Gastrocnemius medialis (tissue), 4 donors: ENCODE data around the gene HIVEP3. TPM values are rescaled to one million over a fixed set of nuclear protein-coding genes. Genes with fewer than 3 reads are reported as not detected.

Experiments
- ATAC-seq, 2 donors: fragments of 150-250 bp; one replicate each; pipeline ENCODE4 v1.9.1; 2016
- DNase-seq, 2 donors: peaks; one replicate each; pipeline ENCODE4 v3.0.0-alpha.2; 2019
- H3K27ac ChIP-seq, 4 donors: fragments of 200-600 bp; sonication (generic); 1 replicate in 1 of 4; 2 replicates in 3 of 4; pipeline ENCODE4 v1.5.1; 2016 to 2018; ENCODE audit warnings: mild to moderate bottlenecking in 2 of 4, moderate library complexity in 1 of 4
- H3K27me3 ChIP-seq, 3 donors: fragments of 200-600 bp; sonication (generic) in 2 of 3; 1 replicate in 1 of 3; 2 replicates in 2 of 3; pipeline versions ENCODE4 v1.5.1 to v1.6.0; 2016 to 2019; ENCODE audit warnings: mild to moderate bottlenecking in 1 of 3, moderate library complexity in 1 of 3
- H3K36me3 ChIP-seq, 2 donors: fragments of 200-600 bp; sonication (generic) in 1 of 2; one replicate each; pipeline ENCODE4 v1.5.1; 2017 to 2018
- H3K4me1 ChIP-seq, 2 donors: fragments of 200-600 bp; sonication (generic) in 1 of 2; one replicate each; pipeline ENCODE4 v1.5.1; 2016 to 2017; ENCODE audit warnings: mild to moderate bottlenecking in 2 of 2
- H3K4me3 ChIP-seq, 4 donors: fragments of 200-600 bp; sonication (generic) in 3 of 4; 1 replicate in 1 of 4; 2 replicates in 3 of 4; pipeline ENCODE4 v1.5.1; 2016 to 2019; ENCODE audit warnings: mild to moderate bottlenecking in 2 of 4
- H3K9me3 ChIP-seq, 3 donors: fragments of 200-600 bp; sonication (generic) in 2 of 3; 1 replicate in 1 of 3; 2 replicates in 2 of 3; pipeline ENCODE4 v1.5.1; 2016 to 2019
- CTCF ChIP-seq, 5 experiments: fragments of 450-650 bp in 3 of 5; fragments of 200-600 bp in 2 of 5; sonication (generic) in 2 of 5; IDR thresholded peaks in 4 of 5; conservative IDR thresholded peaks in 1 of 5; 1 replicate in 4 of 5; 2 replicates in 1 of 5; pipeline ENCODE4 v1.5.1; 2016 to 2019; ENCODE audit warnings: antibody characterized with exemption in 5 of 5, mild to moderate bottlenecking in 3 of 5, moderate library complexity in 3 of 5
- POLR2A ChIP-seq, 2 donors: fragments of 450-650 bp; IDR thresholded peaks; one replicate each; pipeline ENCODE4 v1.6.1; 2017; ENCODE audit warnings: antibody characterized with exemption in 2 of 2, mild to moderate bottlenecking in 2 of 2, moderate library complexity in 2 of 2
- in situ Hi-C, 4 donors: fragments of 200-750 bp; cut with MboI; loops; one replicate each; pipeline versions ENCODE4 v1.15.0 to v1.8.0; 2017; ENCODE audit warnings: low sequenced_read_pairs in 4 of 4
- intact Hi-C: fragments of 100-400 bp; cut with DNase I; formaldehyde crosslinking; loops from one replicate; pipeline ENCODE4 v1.15.1; 2023; ENCODE audit warnings: low total_unique reads
- total RNA-seq, 4 donors: library from RNA; depleted of rRNA; stranded (reverse); fragments of >200 nt; gene quantifications; one replicate each; pipeline versions ENCODE4 v1.1.0 to v1.2.3, GENCODE V29; 2016

The HIVEP3 gene
- total RNA-seq, 4 donors from 2014 or later, result 0.80 to 1.8 (median 1.3) TPM

- Histone ChIP-seq H3K9me3 (no peaks in the 10 kb centered on the region), H3K27ac (no peak overlapping the region), H3K4me3 (no peak overlapping the region), H3K4me1 (no peaks in the 10 kb centered on the region), H3K27me3 (no peaks in the 10 kb centered on the region), H3K36me3 (no peaks in the 10 kb centered on the region)
- in situ Hi-C loops (no loop called here), intact Hi-C loops (no loop called here)
- no peak for TF ChIP-seq POLR2A (IDR thresholded peaks at IDR 0.05)
- ATAC-seq (no peak), DNase-seq (no peak)
Observed at GRCh38 chr1:41591891-41592290, 326.8 kb downstream of the HIVEP3 start.

GRCh38 chr1:41590331-41590730 is 328.4 kb downstream of the HIVEP3 start:
- no peaks in the 10 kb centered on the region for H3K9me3 ChIP-seq
- ATAC-seq, result no peak
- H3K27ac ChIP-seq, result no peak overlapping the region
- DNase-seq, result no peak
- intact Hi-C loops, result no loop called here
- no peak overlapping the region for H3K4me3 ChIP-seq
- TF ChIP-seq CTCF (IDR thresholded peaks at IDR 0.05 in 4 of 5, conservative IDR thresholded peaks at IDR 0.05 in 1 of 5) (no peak), POLR2A (IDR thresholded peaks at IDR 0.05) (no peak)
- no peaks in the 10 kb centered on the region for H3K4me1 ChIP-seq
- no peaks in the 10 kb centered on the region for H3K36me3 ChIP-seq
- in situ Hi-C loops, result no loop called here
- no peaks in the 10 kb centered on the region for H3K27me3 ChIP-seq

- ATAC-seq (no peak), DNase-seq (no peak)
- no peak overlapping the region for H3K27ac ChIP-seq
- intact Hi-C loops (no loop called here), in situ Hi-C loops (no loop called here)
- no peak overlapping the region for H3K4me3 ChIP-seq
- no peaks in the 10 kb centered on the region for H3K4me1 ChIP-seq
- H3K9me3 ChIP-seq, result no peaks in the 10 kb centered on the region
- no peak for TF ChIP-seq POLR2A (IDR thresholded peaks at IDR 0.05)
- TF ChIP-seq CTCF (IDR thresholded peaks at IDR 0.05 in 4 of 5, conservative IDR thresholded peaks at IDR 0.05 in 1 of 5), result no peak
- H3K36me3 ChIP-seq, result no peaks in the 10 kb centered on the region
- no peaks in the 10 kb centered on the region for H3K27me3 ChIP-seq
Observed at GRCh38 chr1:41589395-41589794, 329.3 kb downstream of the HIVEP3 start.

GRCh38 chr1:41588334-41588875 is 330.3 kb downstream of the HIVEP3 start:
- intact Hi-C loops, result no loop called here
- peak in 1 of 2 donors; percentile 12 for ATAC-seq
- H3K9me3 ChIP-seq, result no peaks in the 10 kb centered on the region
- no peaks in the 10 kb centered on the region for H3K4me1 ChIP-seq
- no peak for DNase-seq
- H3K4me3 ChIP-seq, result no peak overlapping the region
- H3K27me3 ChIP-seq, result no peaks in the 10 kb centered on the region
- TF ChIP-seq POLR2A (IDR thresholded peaks at IDR 0.05) (no peak), CTCF (IDR thresholded peaks at IDR 0.05 in 4 of 5, conservative IDR thresholded peaks at IDR 0.05 in 1 of 5) (no peak)
- no peak overlapping the region for H3K27ac ChIP-seq
- H3K36me3 ChIP-seq, result no peaks in the 10 kb centered on the region
- in situ Hi-C loops, result no loop called here

GRCh38 chr1:41587791-41588190 is 330.9 kb downstream of the HIVEP3 start:
- TF ChIP-seq POLR2A (IDR thresholded peaks at IDR 0.05), result no peak
- no peak for ATAC-seq
- Histone ChIP-seq H3K9me3 (no peaks in the 10 kb centered on the region), H3K4me3 (no peak overlapping the region), H3K36me3 (no peaks in the 10 kb centered on the region), H3K27me3 (no peaks in the 10 kb centered on the region), H3K27ac (no peak overlapping the region), H3K4me1 (no peaks in the 10 kb centered on the region)
- in situ Hi-C loops, result no loop called here
- DNase-seq, result no peak
- intact Hi-C loops, result no loop called here

- no peak for ATAC-seq
Observed at GRCh38 chr1:41586230-41586629, 332.5 kb downstream of the HIVEP3 start.

More at GRCh38 chr1:41586230-41586629, 332.5 kb downstream of the HIVEP3 start:
- H3K27ac ChIP-seq, result no peak overlapping the region
- H3K9me3 ChIP-seq, result no peaks in the 10 kb centered on the region
- in situ Hi-C loops (no loop called here), intact Hi-C loops (no loop called here)
- H3K27me3 ChIP-seq, result no peaks in the 10 kb centered on the region
- TF ChIP-seq POLR2A (IDR thresholded peaks at IDR 0.05) (no peak), CTCF (IDR thresholded peaks at IDR 0.05 in 4 of 5, conservative IDR thresholded peaks at IDR 0.05 in 1 of 5) (no peak)
- no peaks in the 10 kb centered on the region for H3K36me3 ChIP-seq
- H3K4me3 ChIP-seq, result no peak overlapping the region
- DNase-seq, result no peak
- H3K4me1 ChIP-seq, result no peaks in the 10 kb centered on the region
